GM18499 (cell line): ENCODE data around the gene ZIK1.

ENCODE experiments used
- ATAC-seq: cut with Tn5 transposase; IDR thresholded peaks from one replicate; pipeline ENCODE4 v1.9.1; 2021; ENCODE audit warnings: moderate number of reproducible peaks; ENCODE audit not compliant: insufficient read depth, unreplicated experiment

Gene ZIK1

GRCh38 chr19:57583521-57584416 lies at the start of gene ZIK1:
TSS of gene ZIK1 (plus strand) at chr19:57584145. CDS start at chr19:57584357, 212 bp downstream.
- no peak for ATAC-seq

- ATAC-seq: no peak
Observed at GRCh38 chr19:57537953-57538547, 45.9 kb upstream of the ZIK1 start.

GRCh38 chr19:57546513-57546912 lies 37.4 kb upstream of the ZIK1 start:
- ATAC-seq: no peak

- ATAC-seq: no peak
Observed at GRCh38 chr19:57552432-57552831, 31.5 kb upstream of the ZIK1 start.

GRCh38 chr19:57557659-57558058 lies 26.3 kb upstream of the ZIK1 start:
- ATAC-seq: no peak

GRCh38 chr19:57558525-57558924 lies 25.4 kb upstream of the ZIK1 start:
- no peak for ATAC-seq

- no peak for ATAC-seq
Observed at GRCh38 chr19:57559008-57559403, 24.9 kb upstream of the ZIK1 start.

GRCh38 chr19:57559404-57560025 lies 24.4 kb upstream of the ZIK1 start, which contains the start of gene ZNF550:
TSS of gene ZNF550 (minus strand) at chr19:57559863. CDS start at chr19:57559682, 181 bp downstream.
- peak; percentile 87 for ATAC-seq

- ATAC-seq: no peak
Observed at GRCh38 chr19:57560049-57560491, 23.9 kb upstream of the ZIK1 start.

- ATAC-seq: no peak
Observed at GRCh38 chr19:57563547-57563946, 20.4 kb upstream of the ZIK1 start.

- no peak for ATAC-seq
Observed at GRCh38 chr19:57566396-57567265, 17.3 kb upstream of the ZIK1 start.

- no peak for ATAC-seq
Observed at GRCh38 chr19:57570707-57571106, 13.2 kb upstream of the ZIK1 start.

- ATAC-seq: no peak
Observed at GRCh38 chr19:57572415-57572947, 11.5 kb upstream of the ZIK1 start.

GRCh38 chr19:57576661-57577060 lies 7.3 kb upstream of the ZIK1 start:
- ATAC-seq: no peak

- peak; percentile 91 for ATAC-seq
Observed at GRCh38 chr19:57578487-57579205, 5.3 kb upstream of the ZIK1 start, which contains the start of gene ZNF416. TSS of gene ZNF416 (minus strand) at chr19:57578911. CDS start at chr19:57578704, 207 bp downstream.

GRCh38 chr19:57583104-57583520 lies 833 bp upstream of the ZIK1 start:
- no peak for ATAC-seq

- no peak for ATAC-seq
Observed at GRCh38 chr19:57587529-57587928, 3.6 kb downstream of the ZIK1 start.

- ATAC-seq: no peak
Observed at GRCh38 chr19:57599377-57599760, 15.4 kb downstream of the ZIK1 start.

- ATAC-seq: peak; percentile 59
Observed at GRCh38 chr19:57599761-57600383, 15.9 kb downstream of the ZIK1 start, which contains the start of gene ZNF530. TSS of gene ZNF530 (plus strand) at chr19:57599885. CDS start at chr19:57604346, 4,461 bp downstream.
